HFF-Myc (cell line): Measurements from ENCODE around the gene MEGF10.

Source experiments
- DNase-seq: peaks from one replicate; pipeline ENCODE4 v3.0.0-alpha.2; 2011; ENCODE audit warnings: low read depth; ENCODE audit errors: extremely low read depth
- H3K4me3 ChIP-seq: replicated peaks from 2 replicates; pipeline ENCODE4 v1.5.1; 2011; ENCODE audit warnings: low read depth, mild to moderate bottlenecking, control low read depth, low read length
- TF ChIP-seq, protein P1 (sequence below): IDR thresholded peaks from 2 replicates; pipeline ENCODE4 v1.5.1; 2012; ENCODE audit warnings: mild to moderate bottlenecking, low read depth, low read length, control low read depth; ENCODE audit errors: missing control alignments

Gene MEGF10

DNA sequence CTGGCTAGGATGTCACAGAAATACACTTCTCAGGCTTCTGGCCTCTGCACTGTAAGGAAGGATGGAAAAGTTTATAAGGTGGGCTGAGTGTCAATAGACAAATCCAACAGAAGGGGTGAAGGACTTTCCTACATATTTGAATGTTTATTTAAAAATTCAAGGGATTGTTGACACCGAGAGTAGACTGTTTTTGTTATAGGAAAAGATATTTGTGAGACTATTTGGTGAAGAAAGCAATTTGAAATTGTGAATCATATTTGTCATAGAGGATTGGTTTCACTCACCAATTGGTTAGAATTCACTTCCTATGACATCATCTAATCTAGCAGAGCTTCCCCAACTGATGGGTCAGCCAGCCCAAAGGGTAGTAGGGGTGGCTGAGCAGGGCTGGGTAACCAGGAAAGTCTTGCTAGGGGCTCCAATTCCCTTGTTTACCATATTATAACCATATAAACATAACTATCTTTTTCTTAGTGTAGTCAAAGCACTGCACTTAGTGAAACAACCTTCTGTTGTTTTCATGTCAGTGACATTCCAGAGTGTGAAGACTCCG is 14.9 kb upstream of the MEGF10 start:
- TF ChIP-seq, protein P1, sequence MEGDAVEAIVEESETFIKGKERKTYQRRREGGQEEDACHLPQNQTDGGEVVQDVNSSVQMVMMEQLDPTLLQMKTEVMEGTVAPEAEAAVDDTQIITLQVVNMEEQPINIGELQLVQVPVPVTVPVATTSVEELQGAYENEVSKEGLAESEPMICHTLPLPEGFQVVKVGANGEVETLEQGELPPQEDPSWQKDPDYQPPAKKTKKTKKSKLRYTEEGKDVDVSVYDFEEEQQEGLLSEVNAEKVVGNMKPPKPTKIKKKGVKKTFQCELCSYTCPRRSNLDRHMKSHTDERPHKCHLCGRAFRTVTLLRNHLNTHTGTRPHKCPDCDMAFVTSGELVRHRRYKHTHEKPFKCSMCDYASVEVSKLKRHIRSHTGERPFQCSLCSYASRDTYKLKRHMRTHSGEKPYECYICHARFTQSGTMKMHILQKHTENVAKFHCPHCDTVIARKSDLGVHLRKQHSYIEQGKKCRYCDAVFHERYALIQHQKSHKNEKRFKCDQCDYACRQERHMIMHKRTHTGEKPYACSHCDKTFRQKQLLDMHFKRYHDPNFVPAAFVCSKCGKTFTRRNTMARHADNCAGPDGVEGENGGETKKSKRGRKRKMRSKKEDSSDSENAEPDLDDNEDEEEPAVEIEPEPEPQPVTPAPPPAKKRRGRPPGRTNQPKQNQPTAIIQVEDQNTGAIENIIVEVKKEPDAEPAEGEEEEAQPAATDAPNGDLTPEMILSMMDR: no peak
- H3K4me3 ChIP-seq: no peak overlapping the region
- DNase-seq: no peak

DNA sequence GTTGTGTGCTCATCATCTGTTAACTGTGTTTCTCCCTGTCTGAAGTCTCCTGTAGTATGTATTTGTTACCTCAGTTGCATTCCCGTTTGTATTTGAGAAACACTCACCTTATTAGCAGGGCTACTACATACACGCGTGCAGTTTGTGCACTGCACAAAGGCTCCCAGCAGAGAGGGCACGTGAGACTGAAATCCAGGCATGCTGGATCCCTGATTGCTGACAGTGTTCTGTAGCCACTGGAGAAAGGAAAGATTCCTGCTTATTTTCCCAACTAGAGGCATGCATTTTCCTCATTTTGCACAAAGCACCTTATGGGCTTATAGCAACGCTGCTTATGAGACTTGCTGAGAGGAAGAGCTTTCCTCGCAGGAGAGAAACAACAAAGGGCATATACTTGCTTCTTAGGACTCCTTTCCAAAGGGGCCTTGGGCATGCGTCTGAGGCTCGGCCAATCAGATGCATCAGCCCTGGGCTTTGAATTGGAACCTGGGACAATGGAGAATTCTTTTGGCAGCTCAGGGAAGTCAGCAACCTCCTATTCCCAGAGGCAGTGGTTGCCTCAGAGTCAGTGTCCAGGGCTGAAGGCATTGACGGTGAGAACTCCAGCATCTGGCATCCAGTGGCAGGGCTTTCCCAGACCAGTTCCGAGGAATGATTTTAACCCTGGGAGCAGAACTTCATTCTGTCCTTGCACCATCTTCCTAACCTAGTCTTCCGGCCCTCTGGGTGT is 9.9 kb upstream of the MEGF10 start:
- DNase-seq: no peak
- no peak overlapping the region for H3K4me3 ChIP-seq
- TF ChIP-seq, protein P1: no peak

GRCh38 chr5:127281609-127282008 is 9.0 kb upstream of the MEGF10 start:
- H3K4me3 ChIP-seq: no peak overlapping the region
- TF ChIP-seq, protein P1: no peak
- DNase-seq: no peak

GRCh38 chr5:127288676-127289075 is 1.9 kb upstream of the MEGF10 start:
- no peak for DNase-seq
- TF ChIP-seq, protein P1: no peak
- no peak overlapping the region for H3K4me3 ChIP-seq

GRCh38 chr5:127290946-127291693 is 524 bp downstream of the MEGF10 start:
- no peak overlapping the region for H3K4me3 ChIP-seq
- TF ChIP-seq, protein P1: no peak
- no peak for DNase-seq

DNA sequence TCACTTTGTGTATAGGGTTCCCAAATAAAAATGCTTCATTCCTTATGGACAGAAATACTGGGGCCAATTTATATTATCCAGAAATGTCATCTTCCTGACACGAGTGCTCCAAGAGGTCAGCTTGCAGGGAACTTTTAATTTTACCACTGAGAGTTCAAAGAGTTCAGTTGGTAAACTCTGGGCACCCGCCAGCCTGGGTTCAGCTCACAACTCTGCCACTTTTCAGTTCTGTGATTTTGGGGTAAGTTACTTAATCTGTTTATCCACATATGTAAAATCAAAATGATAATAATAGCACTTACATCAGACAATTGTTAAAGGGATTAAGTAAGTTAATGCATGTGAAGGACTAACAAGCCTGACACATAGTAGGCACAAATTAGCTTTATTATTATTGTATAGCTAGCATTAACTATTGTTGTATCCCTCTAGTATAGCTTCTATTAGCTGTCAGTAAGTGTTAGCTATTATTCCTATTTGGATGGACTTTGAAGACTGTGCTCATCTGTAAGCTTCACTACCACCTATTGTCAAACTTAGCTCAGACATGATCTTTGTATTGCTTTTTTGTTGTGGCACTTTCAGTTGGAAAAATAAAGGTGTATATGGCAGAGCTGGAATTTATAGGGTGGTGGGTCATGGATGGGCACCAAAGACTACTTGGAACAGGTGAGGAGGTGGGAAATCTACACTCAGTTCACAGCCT is 1.6 kb downstream of the MEGF10 start:
- DNase-seq: no peak
- no peak overlapping the region for H3K4me3 ChIP-seq
- TF ChIP-seq, protein P1: no peak
